Measurements from ENCODE around the gene PRR14L. TPM values are rescaled to one million over a fixed set of nuclear protein-coding genes. Genes with fewer than 3 reads are reported as not detected.
"Not testable (repeated sequence)": the region's sequence is repeated elsewhere in the genome, so short reads cannot be mapped to it uniquely, and the experiment has no call there.

The PRR14L gene
- polyA plus RNA-seq, 3 donors: 13.2 to 41.4 (median 14.6) TPM

- H3K36me3 Mint-ChIP-seq: peaks cover 70 to 92% of the 10 kb centered on the region in 2 donors
- H3K9me3 ChIP-seq (replicated peaks in 1 of 2; ENCODE audit: control insufficient read depth in 1 of 2, insufficient read depth in 1 of 2, low read length in 2 of 2): no peaks in the 10 kb centered on the region
Measured at GRCh38 chr22:31715147-31715778, 34.7 kb downstream of the PRR14L start.

DNA sequence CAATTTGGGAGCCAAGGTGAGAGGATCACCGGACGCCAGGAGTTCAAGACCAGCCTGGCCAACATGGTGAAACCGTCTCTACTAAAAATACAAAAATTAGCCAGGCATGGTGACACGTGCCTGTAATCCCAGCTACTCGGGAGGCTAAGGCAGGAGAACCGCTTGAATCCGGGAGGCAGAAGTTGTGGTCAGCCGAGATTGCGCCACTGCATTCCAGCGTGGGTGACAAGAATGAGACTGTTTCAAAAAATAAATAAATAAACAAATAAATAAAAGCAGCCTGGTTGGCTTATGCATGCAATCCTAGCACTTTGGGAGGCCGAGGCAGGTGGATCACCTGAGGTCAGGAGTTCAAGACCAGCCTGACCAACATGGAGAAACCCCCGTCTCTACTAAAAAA lies 38.7 kb downstream of the PRR14L start:
- no CpG with 5 or more reads among the region's 12 CpGs for WGBS (ENCODE audit: insufficient coverage)
- peaks cover 57 to 89% of the 10 kb centered on the region in 2 donors for H3K36me3 Mint-ChIP-seq

More at GRCh38 chr22:31715147-31715778, 34.7 kb downstream of the PRR14L start:
- Histone ChIP-seq H3K36me3 (replicated peaks in 1 of 2; ENCODE audit: control insufficient read depth in 1 of 2, insufficient read depth in 2 of 2, low read length in 2 of 2) (peaks cover 76 to 90% of the 10 kb centered on the region in 2 donors), H3K4me2 (replicated peaks; ENCODE audit: extremely low read depth, low read length, poor library complexity, severe bottlenecking) (no peak overlapping the region), H4K20me1 (ENCODE audit: insufficient read depth, low read length) (peaks cover 65% of the 10 kb centered on the region), H3K4me3 (replicated peaks in 1 of 3; ENCODE audit: low read depth in 2 of 3, low read length in 3 of 3) (no peak overlapping the region), H2AFZ (ENCODE audit: insufficient read depth, low read depth, low read length, poor library complexity, severe bottlenecking) (no peak overlapping the region), H3K79me2 (ENCODE audit: insufficient read depth, low read length) (peaks cover 27% of the 10 kb centered on the region), H3K4me1 (ENCODE audit: control insufficient read depth in 1 of 2, insufficient read depth in 2 of 2, low read length in 2 of 2) (no peaks in the 10 kb centered on the region), H3K9ac (ENCODE audit: insufficient read depth, low read length, poor library complexity, severe bottlenecking) (no peak overlapping the region), H3K27me3 (ENCODE audit: control insufficient read depth in 2 of 2, insufficient read depth in 2 of 2, low read length in 2 of 2) (no peaks in the 10 kb centered on the region), H3K27ac (ENCODE audit: low read depth in 1 of 2, low read length in 2 of 2) (no peak overlapping the region)
- DNase-seq: no peak
- intact Hi-C loops (cut with micrococcal nuclease): no loop called here
- Mint-ChIP-seq H3K4me1 (peaks cover 4% of the 10 kb centered on the region), H3K4me3 (no peak overlapping the region), H3K27ac (peak overlapping the region in 2 of 7 donors; percentile 6 to 74), H3K27me3 (ENCODE audit: low read depth in 3 of 3) (no peaks in the 10 kb centered on the region), H3K9me3 (peaks cover 0 to 3% (median 0%) of the 10 kb centered on the region in 7 donors)
- TF ChIP-seq, protein P1, sequence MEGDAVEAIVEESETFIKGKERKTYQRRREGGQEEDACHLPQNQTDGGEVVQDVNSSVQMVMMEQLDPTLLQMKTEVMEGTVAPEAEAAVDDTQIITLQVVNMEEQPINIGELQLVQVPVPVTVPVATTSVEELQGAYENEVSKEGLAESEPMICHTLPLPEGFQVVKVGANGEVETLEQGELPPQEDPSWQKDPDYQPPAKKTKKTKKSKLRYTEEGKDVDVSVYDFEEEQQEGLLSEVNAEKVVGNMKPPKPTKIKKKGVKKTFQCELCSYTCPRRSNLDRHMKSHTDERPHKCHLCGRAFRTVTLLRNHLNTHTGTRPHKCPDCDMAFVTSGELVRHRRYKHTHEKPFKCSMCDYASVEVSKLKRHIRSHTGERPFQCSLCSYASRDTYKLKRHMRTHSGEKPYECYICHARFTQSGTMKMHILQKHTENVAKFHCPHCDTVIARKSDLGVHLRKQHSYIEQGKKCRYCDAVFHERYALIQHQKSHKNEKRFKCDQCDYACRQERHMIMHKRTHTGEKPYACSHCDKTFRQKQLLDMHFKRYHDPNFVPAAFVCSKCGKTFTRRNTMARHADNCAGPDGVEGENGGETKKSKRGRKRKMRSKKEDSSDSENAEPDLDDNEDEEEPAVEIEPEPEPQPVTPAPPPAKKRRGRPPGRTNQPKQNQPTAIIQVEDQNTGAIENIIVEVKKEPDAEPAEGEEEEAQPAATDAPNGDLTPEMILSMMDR (IDR thresholded peaks at IDR 0.05): no peak
- 100% methylated on average over 2 of the region's 5 CpGs for WGBS (ENCODE audit: insufficient coverage)

More for the DNA sequence above, 38.7 kb downstream of the PRR14L start:
- Histone ChIP-seq H3K36me3 (replicated peaks in 1 of 2; ENCODE audit: control insufficient read depth in 1 of 2, insufficient read depth in 2 of 2, low read length in 2 of 2) (peaks cover 57 to 92% of the 10 kb centered on the region in 2 donors), H3K79me2 (ENCODE audit: insufficient read depth, low read length) (peaks cover 35% of the 10 kb centered on the region), H4K20me1 (ENCODE audit: insufficient read depth, low read length) (peaks cover 43% of the 10 kb centered on the region)
- H3K27ac ChIP-seq (ENCODE audit: low read depth in 1 of 2, low read length in 2 of 2); H3K27me3 Mint-ChIP-seq (ENCODE audit: low read depth in 3 of 3); H3K4me3 ChIP-seq (replicated peaks in 1 of 3; ENCODE audit: low read depth in 2 of 3, low read length in 3 of 3); H3K27me3 ChIP-seq (ENCODE audit: control insufficient read depth in 2 of 2, insufficient read depth in 2 of 2, low read length in 2 of 2); H3K4me3 Mint-ChIP-seq; H3K9me3 Mint-ChIP-seq; H3K9me3 ChIP-seq (replicated peaks in 1 of 2; ENCODE audit: control insufficient read depth in 1 of 2, insufficient read depth in 1 of 2, low read length in 2 of 2); H3K4me1 Mint-ChIP-seq; H2AFZ ChIP-seq (ENCODE audit: insufficient read depth, low read depth, low read length, poor library complexity, severe bottlenecking); H3K9ac ChIP-seq (ENCODE audit: insufficient read depth, low read length, poor library complexity, severe bottlenecking); DNase-seq; H3K4me2 ChIP-seq (replicated peaks; ENCODE audit: extremely low read depth, low read length, poor library complexity, severe bottlenecking); H3K4me1 ChIP-seq (ENCODE audit: control insufficient read depth in 1 of 2, insufficient read depth in 2 of 2, low read length in 2 of 2); intact Hi-C loops (cut with micrococcal nuclease): not testable (repeated sequence)
- peak overlapping the region in 3 of 7 donors; percentile 19 to 51 (median 21) for H3K27ac Mint-ChIP-seq

Data from CD14-positive monocyte (primary cell).